AG08395 (cell line): Measurements from ENCODE around the gene PLEKHG3.

Experiments
- DNase-seq: peaks from one replicate; pipeline ENCODE4 v3.0.0; 2012; ENCODE audit warnings: mixed read lengths, low spot score

Gene PLEKHG3

GRCh38 chr14:64786296-64787149, 82.3 kb downstream of the PLEKHG3 start:
- peak; percentile 74 for DNase-seq

GRCh38 chr14:64787619-64788018, 83.4 kb downstream of the PLEKHG3 start:
- DNase-seq, result no peak

- DNase-seq, result peak; percentile 88
Observed at GRCh38 chr14:64788706-64789105, 84.5 kb downstream of the PLEKHG3 start.

- DNase-seq, result no peak
Observed at GRCh38 chr14:64789696-64790095, 85.5 kb downstream of the PLEKHG3 start.

GRCh38 chr14:64790478-64790877, 86.3 kb downstream of the PLEKHG3 start:
- DNase-seq, result no peak

- no peak for DNase-seq
Observed at GRCh38 chr14:64792231-64792630, 88.0 kb downstream of the PLEKHG3 start.

GRCh38 chr14:64792871-64793560, 88.8 kb downstream of the PLEKHG3 start:
- DNase-seq, result no peak

- no peak for DNase-seq
Observed at GRCh38 chr14:64795211-64795610, 91.0 kb downstream of the PLEKHG3 start.

- no peak for DNase-seq
Observed at GRCh38 chr14:64795921-64796320, 91.7 kb downstream of the PLEKHG3 start.

- no peak for DNase-seq
Observed at GRCh38 chr14:64796369-64796768, 92.1 kb downstream of the PLEKHG3 start.

GRCh38 chr14:64799555-64799954, 95.3 kb downstream of the PLEKHG3 start:
- DNase-seq, result no peak
